Measurements from ENCODE around the gene TREX2.

DNA sequence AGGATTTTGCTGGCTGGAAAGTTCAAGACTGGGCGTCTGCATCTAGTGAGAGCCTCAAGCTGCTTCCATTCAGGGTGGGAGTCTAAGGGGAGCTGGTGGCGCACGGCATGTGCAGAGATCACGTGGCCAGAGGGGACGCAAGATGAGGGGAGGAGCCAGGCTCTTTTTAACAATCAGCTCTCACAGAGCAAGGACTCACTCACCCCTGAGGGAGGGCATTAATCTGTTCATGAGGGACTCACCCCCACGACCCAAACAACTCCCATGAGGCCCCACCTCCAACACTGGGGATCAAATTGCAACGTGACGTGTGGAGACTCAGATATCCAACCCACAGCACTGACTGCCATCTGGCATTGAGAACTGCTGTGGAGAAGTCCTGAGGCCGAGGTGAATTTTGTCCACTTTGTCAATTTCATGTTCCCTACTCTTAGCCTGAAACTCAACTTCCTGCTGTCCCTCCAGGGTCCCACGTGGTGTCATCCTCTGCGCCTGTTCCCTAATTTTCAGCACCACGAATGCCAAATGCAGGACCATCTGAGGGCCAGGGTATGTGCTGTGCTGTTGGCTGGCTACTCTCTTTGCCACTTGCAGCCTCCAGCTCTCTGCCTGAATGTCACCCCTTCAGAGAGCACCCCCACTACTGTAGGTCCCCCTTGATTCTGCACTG lies 28.9 kb downstream of the TREX2 start:
- TF ChIP-seq, protein P1, sequence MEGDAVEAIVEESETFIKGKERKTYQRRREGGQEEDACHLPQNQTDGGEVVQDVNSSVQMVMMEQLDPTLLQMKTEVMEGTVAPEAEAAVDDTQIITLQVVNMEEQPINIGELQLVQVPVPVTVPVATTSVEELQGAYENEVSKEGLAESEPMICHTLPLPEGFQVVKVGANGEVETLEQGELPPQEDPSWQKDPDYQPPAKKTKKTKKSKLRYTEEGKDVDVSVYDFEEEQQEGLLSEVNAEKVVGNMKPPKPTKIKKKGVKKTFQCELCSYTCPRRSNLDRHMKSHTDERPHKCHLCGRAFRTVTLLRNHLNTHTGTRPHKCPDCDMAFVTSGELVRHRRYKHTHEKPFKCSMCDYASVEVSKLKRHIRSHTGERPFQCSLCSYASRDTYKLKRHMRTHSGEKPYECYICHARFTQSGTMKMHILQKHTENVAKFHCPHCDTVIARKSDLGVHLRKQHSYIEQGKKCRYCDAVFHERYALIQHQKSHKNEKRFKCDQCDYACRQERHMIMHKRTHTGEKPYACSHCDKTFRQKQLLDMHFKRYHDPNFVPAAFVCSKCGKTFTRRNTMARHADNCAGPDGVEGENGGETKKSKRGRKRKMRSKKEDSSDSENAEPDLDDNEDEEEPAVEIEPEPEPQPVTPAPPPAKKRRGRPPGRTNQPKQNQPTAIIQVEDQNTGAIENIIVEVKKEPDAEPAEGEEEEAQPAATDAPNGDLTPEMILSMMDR (IDR thresholded peaks at IDR 0.05; ENCODE audit: low read depth, low read length) = no peak
- no peak for TF ChIP-seq POLR2A (IDR thresholded peaks at IDR 0.05; ENCODE audit: extremely low read depth, insufficient read length)
- TF ChIP-seq, protein P2, sequence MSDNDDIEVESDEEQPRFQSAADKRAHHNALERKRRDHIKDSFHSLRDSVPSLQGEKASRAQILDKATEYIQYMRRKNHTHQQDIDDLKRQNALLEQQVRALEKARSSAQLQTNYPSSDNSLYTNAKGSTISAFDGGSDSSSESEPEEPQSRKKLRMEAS (IDR thresholded peaks at IDR 0.05; ENCODE audit: low read depth, low read length) = no peak
- no peak for TF ChIP-seq MYC (IDR thresholded peaks at IDR 0.05; ENCODE audit: low read depth, low read length)
